Astrocyte (in vitro differentiated cells and primary cell): ENCODE data around the gene ARSJ. TPM values are rescaled to one million over a fixed set of nuclear protein-coding genes. Genes with fewer than 3 reads are reported as not detected.
A peak's percentile ranks its signal among the peaks of the same experiment; 100 is the strongest.

ENCODE experiments used
- DNase-seq: peaks from one replicate; pipeline ENCODE4 v3.0.0-alpha.2; 2010; ENCODE audit warnings: low read depth
- FAIRE-seq: peaks from 2 replicates; lab custom pipeline; 2011; peaks lifted over from hg19 to GRCh38; lab: Jason Lieb, UNC
- H2AFZ ChIP-seq: 2 replicates; pipeline ENCODE4 v1.6.0; 2012; ENCODE audit warnings: low read depth, low read length, inconsistent platforms
- H3K27ac ChIP-seq: 2 replicates; pipeline ENCODE4 v1.5.1; 2011; ENCODE audit warnings: low read depth, low read length, inconsistent platforms
- H3K27me3 ChIP-seq: 2 replicates; pipeline ENCODE4 v1.6.0; 2011; ENCODE audit warnings: low read length, inconsistent platforms; ENCODE audit not compliant: insufficient read depth
- H3K36me3 ChIP-seq: 2 replicates; pipeline ENCODE4 v1.5.1; 2011; ENCODE audit warnings: low read length, inconsistent platforms; ENCODE audit not compliant: insufficient read depth
- H3K4me1 ChIP-seq: 2 replicates; pipeline ENCODE4 v1.5.1; 2011; ENCODE audit warnings: low read length, inconsistent platforms; ENCODE audit not compliant: insufficient read depth
- H3K4me2 ChIP-seq: 2 replicates; pipeline ENCODE4 v1.6.0; 2012; ENCODE audit warnings: low read length, inconsistent platforms
- H3K4me3 ChIP-seq: 2 replicates; pipeline ENCODE4 v1.5.1; 2011; ENCODE audit warnings: low read depth, mild to moderate bottlenecking, low read length, inconsistent platforms; ENCODE audit not compliant: insufficient read depth
- H3K79me2 ChIP-seq: 2 replicates; pipeline ENCODE4 v1.6.0; 2012; ENCODE audit warnings: mild to moderate bottlenecking, low read length, inconsistent platforms; ENCODE audit not compliant: insufficient read depth
- H3K9ac ChIP-seq: 2 replicates; pipeline ENCODE4 v1.6.0; 2012; ENCODE audit warnings: mild to moderate bottlenecking, low read length, inconsistent platforms
- H3K9me3 ChIP-seq: 2 replicates; pipeline ENCODE4 v1.5.1; 2012; ENCODE audit warnings: low read depth, mild to moderate bottlenecking, low read length, inconsistent platforms; ENCODE audit not compliant: insufficient read depth
- H4K20me1 ChIP-seq: 2 replicates; pipeline ENCODE4 v1.6.0; 2012; ENCODE audit warnings: low read length, inconsistent platforms; ENCODE audit not compliant: insufficient read depth
- H3K27ac Mint-ChIP-seq: one replicate; pipeline ENCODE4 v1.8.0; 2021; ENCODE audit warnings: mild to moderate bottlenecking, mixed read lengths; ENCODE audit not compliant: unreplicated experiment
- H3K27me3 Mint-ChIP-seq: one replicate; pipeline ENCODE4 v1.8.0; 2021; ENCODE audit warnings: low read depth, mixed read lengths; ENCODE audit not compliant: unreplicated experiment
- H3K36me3 Mint-ChIP-seq: one replicate; pipeline ENCODE4 v1.8.0; 2021; ENCODE audit warnings: low read depth, mixed read lengths; ENCODE audit not compliant: unreplicated experiment
- H3K4me1 Mint-ChIP-seq: one replicate; pipeline ENCODE4 v1.8.0; 2021; ENCODE audit warnings: low read depth, mixed read lengths; ENCODE audit not compliant: unreplicated experiment
- H3K4me3 Mint-ChIP-seq: one replicate; pipeline ENCODE4 v1.8.0; 2021; ENCODE audit warnings: mild to moderate bottlenecking, moderate library complexity, mixed read lengths; ENCODE audit not compliant: unreplicated experiment
- H3K9me3 Mint-ChIP-seq: one replicate; pipeline ENCODE4 v1.8.0; 2021; ENCODE audit warnings: mild to moderate bottlenecking, mixed read lengths; ENCODE audit not compliant: unreplicated experiment
- EZH2 ChIP-seq: IDR thresholded peaks from 2 replicates; pipeline ENCODE4 v1.6.1; 2012; ENCODE audit warnings: mild to moderate bottlenecking, low read length, inconsistent platforms; ENCODE audit not compliant: insufficient read depth
- total RNA-seq: library from RNA; stranded (reverse); gene quantifications from 2 replicates; pipeline ENCODE4 v1.2.1, GENCODE V29; 2021
- TF ChIP-seq, protein P1 (sequence below): IDR thresholded peaks from 2 replicates; pipeline ENCODE4 v1.5.1; 2011; ENCODE audit warnings: low read depth, mild to moderate bottlenecking, inconsistent platforms, low read length, moderate library complexity; ENCODE audit not compliant: insufficient read depth

ARSJ gene
- total RNA-seq, 1 donor from 2014 or later, result 66.5 TPM

- peaks cover 34% of the 10 kb centered on the region for H3K4me1 Mint-ChIP-seq
- TF ChIP-seq EZH2, result no peak
- TF ChIP-seq, protein P1, sequence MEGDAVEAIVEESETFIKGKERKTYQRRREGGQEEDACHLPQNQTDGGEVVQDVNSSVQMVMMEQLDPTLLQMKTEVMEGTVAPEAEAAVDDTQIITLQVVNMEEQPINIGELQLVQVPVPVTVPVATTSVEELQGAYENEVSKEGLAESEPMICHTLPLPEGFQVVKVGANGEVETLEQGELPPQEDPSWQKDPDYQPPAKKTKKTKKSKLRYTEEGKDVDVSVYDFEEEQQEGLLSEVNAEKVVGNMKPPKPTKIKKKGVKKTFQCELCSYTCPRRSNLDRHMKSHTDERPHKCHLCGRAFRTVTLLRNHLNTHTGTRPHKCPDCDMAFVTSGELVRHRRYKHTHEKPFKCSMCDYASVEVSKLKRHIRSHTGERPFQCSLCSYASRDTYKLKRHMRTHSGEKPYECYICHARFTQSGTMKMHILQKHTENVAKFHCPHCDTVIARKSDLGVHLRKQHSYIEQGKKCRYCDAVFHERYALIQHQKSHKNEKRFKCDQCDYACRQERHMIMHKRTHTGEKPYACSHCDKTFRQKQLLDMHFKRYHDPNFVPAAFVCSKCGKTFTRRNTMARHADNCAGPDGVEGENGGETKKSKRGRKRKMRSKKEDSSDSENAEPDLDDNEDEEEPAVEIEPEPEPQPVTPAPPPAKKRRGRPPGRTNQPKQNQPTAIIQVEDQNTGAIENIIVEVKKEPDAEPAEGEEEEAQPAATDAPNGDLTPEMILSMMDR, result no peak
- H3K9me3 Mint-ChIP-seq, result no peaks in the 10 kb centered on the region
- Histone ChIP-seq H3K27ac (peak overlapping the region; percentile 60), H3K36me3 (peaks cover 6% of the 10 kb centered on the region), H3K79me2 (peaks cover 95% of the 10 kb centered on the region), H3K4me2 (peak overlapping the region; percentile 77), H3K4me1 (peaks cover 32% of the 10 kb centered on the region), H3K9ac (peak overlapping the region; percentile 61), H3K27me3 (no peaks in the 10 kb centered on the region), H3K9me3 (no peaks in the 10 kb centered on the region), H2AFZ (no peak overlapping the region), H3K4me3 (peak overlapping the region; percentile 27), H4K20me1 (peaks cover 4% of the 10 kb centered on the region)
- FAIRE-seq (peak; percentile 52), DNase-seq (peak; percentile 76)
- H3K27me3 Mint-ChIP-seq, result no peaks in the 10 kb centered on the region
- peak overlapping the region; percentile 63 for H3K27ac Mint-ChIP-seq
- peaks cover 8% of the 10 kb centered on the region for H3K36me3 Mint-ChIP-seq
- H3K4me3 Mint-ChIP-seq, result no peak overlapping the region
Measured at GRCh38 chr4:113945906-113946305, 33.5 kb downstream of the ARSJ start.

DNA sequence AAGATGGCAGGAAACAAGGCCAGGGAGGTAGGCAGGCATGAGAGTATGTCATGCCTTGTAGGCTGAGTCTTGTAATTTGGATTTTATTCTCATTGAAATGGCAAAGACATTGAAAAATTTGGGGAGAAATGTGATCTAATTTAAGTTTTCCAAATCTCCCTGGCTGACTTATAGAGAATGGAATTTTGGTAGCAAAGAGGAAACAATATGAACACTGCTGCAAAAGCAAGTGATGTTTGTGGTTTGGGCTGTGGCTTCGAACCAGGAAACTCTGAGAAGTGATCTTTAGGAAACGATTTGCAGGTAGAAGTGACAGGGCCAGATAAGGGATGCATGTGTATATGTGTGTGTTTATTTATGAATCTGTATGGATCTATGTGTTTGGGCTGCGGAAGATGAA, 35.6 kb downstream of the ARSJ start:
- TF ChIP-seq, protein P1, result no peak
- TF ChIP-seq EZH2, result no peak
- H3K9ac ChIP-seq, result no peak overlapping the region
- Mint-ChIP-seq H3K27me3 (no peaks in the 10 kb centered on the region), H3K4me1 (peaks cover 32% of the 10 kb centered on the region), H3K9me3 (no peaks in the 10 kb centered on the region), H3K27ac (peak overlapping the region; percentile 0), H3K36me3 (peaks cover 8% of the 10 kb centered on the region), H3K4me3 (no peak overlapping the region)
- FAIRE-seq, result peak; percentile 63
- H3K9me3 ChIP-seq, result no peaks in the 10 kb centered on the region
- H3K27me3 ChIP-seq, result no peaks in the 10 kb centered on the region
- H3K27ac ChIP-seq, result peak overlapping the region; percentile 8
- peak; percentile 83 for DNase-seq
- H2AFZ ChIP-seq, result no peak overlapping the region
- H3K79me2 ChIP-seq, result peaks cover 86% of the 10 kb centered on the region
- no peak overlapping the region for H3K4me3 ChIP-seq
- H4K20me1 ChIP-seq, result peaks cover 8% of the 10 kb centered on the region
- peaks cover 32% of the 10 kb centered on the region for H3K4me1 ChIP-seq
- no peaks in the 10 kb centered on the region for H3K36me3 ChIP-seq
- H3K4me2 ChIP-seq, result peak overlapping the region; percentile 39

DNA sequence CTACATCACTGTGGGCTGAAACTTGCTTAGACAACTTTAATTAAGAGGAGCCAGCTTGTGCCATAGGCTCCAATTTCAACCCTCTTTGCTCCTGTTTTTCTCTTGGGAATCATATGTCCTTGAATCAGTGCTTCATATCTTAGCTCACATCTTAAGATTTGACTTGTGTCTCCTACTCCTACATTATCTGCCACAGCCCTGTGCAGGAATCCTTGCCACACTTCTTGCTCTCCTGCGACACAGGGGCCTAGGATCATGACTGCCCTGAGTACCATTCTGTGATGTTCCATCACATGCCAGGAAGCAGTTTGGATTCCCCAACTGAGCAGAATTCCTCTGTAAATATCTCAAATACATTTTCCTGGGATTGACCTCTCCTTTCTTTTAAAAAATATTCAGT, 36.4 kb downstream of the ARSJ start:
- Mint-ChIP-seq H3K27me3 (no peaks in the 10 kb centered on the region), H3K4me3 (no peak overlapping the region), H3K4me1 (peaks cover 32% of the 10 kb centered on the region), H3K36me3 (peaks cover 6% of the 10 kb centered on the region), H3K27ac (peak overlapping the region; percentile 13), H3K9me3 (no peaks in the 10 kb centered on the region)
- Histone ChIP-seq H2AFZ (no peak overlapping the region), H3K9me3 (no peaks in the 10 kb centered on the region), H3K4me1 (peaks cover 32% of the 10 kb centered on the region), H3K79me2 (peaks cover 85% of the 10 kb centered on the region), H3K36me3 (no peaks in the 10 kb centered on the region), H3K27me3 (no peaks in the 10 kb centered on the region), H3K9ac (no peak overlapping the region), H3K27ac (no peak overlapping the region), H3K4me3 (no peak overlapping the region), H3K4me2 (no peak overlapping the region), H4K20me1 (peaks cover 8% of the 10 kb centered on the region)
- TF ChIP-seq, protein P1, result no peak
- TF ChIP-seq EZH2, result no peak
- no peak for DNase-seq
- peak; percentile 9 for FAIRE-seq
